ENCODE measurements around the gene ITPK1.

The ITPK1 gene

GRCh38 chr14:93103392-93104080 is 12.2 kb downstream of the ITPK1 start:
- no peak for DNase-seq

GRCh38 chr14:93102141-93102540 is 13.6 kb downstream of the ITPK1 start:
- no peak for DNase-seq

GRCh38 chr14:93101181-93101580 is 14.5 kb downstream of the ITPK1 start:
- no peak for DNase-seq

GRCh38 chr14:93100570-93100969 is 15.2 kb downstream of the ITPK1 start:
- no peak for DNase-seq

- no peak for DNase-seq
These were observed 15.6 kb downstream of the ITPK1 start for GRCh38 chr14:93100100-93100499.

GRCh38 chr14:93099643-93100042 is 16.1 kb downstream of the ITPK1 start:
- no peak for DNase-seq

GRCh38 chr14:93099196-93099595 is 16.5 kb downstream of the ITPK1 start:
- DNase-seq: no peak

- no peak for DNase-seq
These were observed 18.9 kb downstream of the ITPK1 start for GRCh38 chr14:93096691-93097322.

GRCh38 chr14:93095742-93096510 is 19.8 kb downstream of the ITPK1 start:
- no peak for DNase-seq

- DNase-seq: no peak
These were observed 21.4 kb downstream of the ITPK1 start for GRCh38 chr14:93094121-93094918.

GRCh38 chr14:93092606-93093556 is 22.8 kb downstream of the ITPK1 start:
- no peak for DNase-seq

GRCh38 chr14:93091666-93092065 is 24.1 kb downstream of the ITPK1 start:
- no peak for DNase-seq

GRCh38 chr14:93090826-93091555 is 24.7 kb downstream of the ITPK1 start:
- no peak for DNase-seq

GRCh38 chr14:93089521-93090269 is 26.0 kb downstream of the ITPK1 start:
- DNase-seq: no peak

- no peak for DNase-seq
These were observed 29.2 kb downstream of the ITPK1 start for GRCh38 chr14:93086441-93087055.

GRCh38 chr14:93085911-93086310 is 29.8 kb downstream of the ITPK1 start:
- DNase-seq: no peak

GRCh38 chr14:93084866-93085857 is 30.6 kb downstream of the ITPK1 start:
- no peak for DNase-seq

GRCh38 chr14:93084402-93084801 is 31.3 kb downstream of the ITPK1 start:
- DNase-seq: no peak

GRCh38 chr14:93083917-93084316 is 31.8 kb downstream of the ITPK1 start:
- DNase-seq: no peak

Data from retina (tissue), 1 donor.